MM.1S (cell line): ENCODE data around the gene KRT74.

ENCODE experiments used
- DNase-seq: peaks from one replicate; pipeline ENCODE4 v3.0.0-alpha.2; 2015
- H2AFZ ChIP-seq: fragments of 300-600 bp; sonication (generic); 2 replicates; pipeline ENCODE4 v1.6.0; 2016; ENCODE audit warnings: antibody characterized with exemption, low read length
- H3F3A ChIP-seq: fragments of 300-600 bp; sonication (generic); 2 replicates; pipeline ENCODE4 v1.6.1; 2016; ENCODE audit warnings: mild to moderate bottlenecking, antibody characterized with exemption, low read length, moderate library complexity, mixed read lengths; ENCODE audit not compliant: insufficient read depth
- H3K27ac ChIP-seq: fragments of 300-600 bp; sonication (generic); 2 replicates; pipeline ENCODE4 v1.5.1; 2016; ENCODE audit warnings: mild to moderate bottlenecking, low read length
- H3K27me3 ChIP-seq: fragments of 300-600 bp; sonication (generic); replicated peaks from 2 replicates; pipeline ENCODE4 v1.6.0; 2016; ENCODE audit warnings: low read length; ENCODE audit not compliant: insufficient read depth
- H3K36me3 ChIP-seq: fragments of 300-600 bp; sonication (generic); replicated peaks from 2 replicates; pipeline ENCODE4 v1.6.1; 2016; ENCODE audit warnings: mild to moderate bottlenecking, low read length, mixed read lengths; ENCODE audit not compliant: insufficient read depth
- H3K4me1 ChIP-seq: fragments of 300-600 bp; sonication (generic); 2 replicates; pipeline ENCODE4 v1.6.1; 2016; ENCODE audit warnings: low read length, mixed read lengths
- H3K4me2 ChIP-seq: fragments of 300-600 bp; sonication (generic); 2 replicates; pipeline ENCODE4 v1.6.0; 2016; ENCODE audit warnings: low read depth, low read length
- H3K4me3 ChIP-seq: fragments of 300-600 bp; sonication (generic); 2 replicates; pipeline ENCODE4 v1.5.1; 2016; ENCODE audit warnings: low read length, mixed read lengths
- H3K79me2 ChIP-seq: fragments of 300-600 bp; sonication (generic); 2 replicates; pipeline ENCODE4 v1.6.1; 2016; ENCODE audit warnings: mixed run types, low read length, mixed read lengths
- H3K9ac ChIP-seq: fragments of 300-600 bp; sonication (generic); 2 replicates; pipeline ENCODE4 v1.6.1; 2016; ENCODE audit warnings: low read length, mixed read lengths
- H3K9me2 ChIP-seq: fragments of 300-600 bp; sonication (generic); replicated peaks from 2 replicates; pipeline ENCODE4 v1.6.1; 2016; ENCODE audit warnings: mild to moderate bottlenecking, low read length, mixed read lengths; ENCODE audit not compliant: insufficient read depth
- H3K9me3 ChIP-seq: fragments of 300-600 bp; sonication (generic); replicated peaks from 2 replicates; pipeline ENCODE4 v1.6.1; 2016; ENCODE audit warnings: mild to moderate bottlenecking, low read length, mixed read lengths; ENCODE audit not compliant: insufficient read depth
- H4K20me1 ChIP-seq: fragments of 300-600 bp; sonication (generic); 2 replicates; pipeline ENCODE4 v1.6.1; 2016; ENCODE audit warnings: mild to moderate bottlenecking, low read length, moderate library complexity, mixed read lengths; ENCODE audit not compliant: insufficient read depth
- EZH2 ChIP-seq: fragments of 300-600 bp; sonication (generic); optimal IDR thresholded peaks from 2 replicates; pipeline ENCODE3; 2017; ENCODE audit warnings: low read depth, mild to moderate bottlenecking, antibody characterized with exemption, low read length, mixed read lengths
- EZH2phosphoT487 ChIP-seq: fragments of 300-600 bp; sonication (generic); IDR thresholded peaks from 2 replicates; pipeline ENCODE4 v1.6.1; 2018; ENCODE audit warnings: antibody characterized with exemption, low read length
- TF ChIP-seq, protein P1 (sequence below): fragments of 300-600 bp; sonication (generic); IDR thresholded peaks from 2 replicates; pipeline ENCODE4 v1.5.1; 2016; ENCODE audit warnings: antibody characterized with exemption, low read length, mixed read lengths

The KRT74 gene

DNA sequence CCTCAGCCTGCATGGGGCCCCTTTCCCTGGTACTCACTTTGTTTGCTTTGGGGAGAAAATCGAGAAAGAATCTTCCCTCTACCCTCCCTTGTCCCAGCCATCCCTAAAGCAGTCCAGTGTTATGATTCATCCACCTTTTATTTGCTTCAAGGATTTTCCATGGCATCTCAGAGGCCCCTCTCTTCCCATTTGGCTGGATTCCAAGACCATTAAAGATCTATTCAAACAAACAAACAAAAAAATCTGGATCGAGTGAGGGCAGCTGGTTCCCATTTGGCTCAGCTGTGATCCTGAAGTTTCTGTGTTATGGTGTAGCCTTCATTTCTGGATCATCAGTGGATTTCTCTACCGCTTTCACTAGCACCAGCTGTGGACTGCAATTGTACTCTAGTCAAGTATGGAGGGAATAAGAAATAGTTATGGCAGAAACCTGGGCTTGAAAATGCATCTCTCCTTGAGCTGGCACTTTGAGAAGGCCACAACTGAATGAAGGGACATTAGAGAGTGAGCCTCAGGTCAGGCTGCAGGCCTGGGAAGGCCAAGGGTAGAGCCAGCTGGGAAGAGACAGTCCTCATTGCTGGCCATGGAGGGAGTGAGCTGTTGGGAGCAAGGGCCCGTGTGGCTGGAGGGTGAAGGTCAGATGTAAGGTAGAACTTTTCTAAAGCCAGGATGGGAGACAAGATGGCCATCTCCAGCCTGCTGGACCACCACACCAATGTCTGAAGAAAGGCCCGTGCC is 34.4 kb downstream of the KRT74 start:
- Histone ChIP-seq H3K79me2 (no peaks in the 10 kb centered on the region), H3K9ac (no peak overlapping the region), H2AFZ (no peak overlapping the region), H3F3A (no peaks in the 10 kb centered on the region), H3K36me3 (no peaks in the 10 kb centered on the region), H3K27me3 (peaks cover 16% of the 10 kb centered on the region), H3K4me1 (no peaks in the 10 kb centered on the region), H3K9me3 (no peaks in the 10 kb centered on the region), H3K27ac (no peak overlapping the region), H4K20me1 (no peaks in the 10 kb centered on the region), H3K4me2 (no peak overlapping the region), H3K9me2 (no peaks in the 10 kb centered on the region), H3K4me3 (no peak overlapping the region)
- TF ChIP-seq EZH2phosphoT487 (no peak), EZH2 (no peak)
- TF ChIP-seq, protein P1, sequence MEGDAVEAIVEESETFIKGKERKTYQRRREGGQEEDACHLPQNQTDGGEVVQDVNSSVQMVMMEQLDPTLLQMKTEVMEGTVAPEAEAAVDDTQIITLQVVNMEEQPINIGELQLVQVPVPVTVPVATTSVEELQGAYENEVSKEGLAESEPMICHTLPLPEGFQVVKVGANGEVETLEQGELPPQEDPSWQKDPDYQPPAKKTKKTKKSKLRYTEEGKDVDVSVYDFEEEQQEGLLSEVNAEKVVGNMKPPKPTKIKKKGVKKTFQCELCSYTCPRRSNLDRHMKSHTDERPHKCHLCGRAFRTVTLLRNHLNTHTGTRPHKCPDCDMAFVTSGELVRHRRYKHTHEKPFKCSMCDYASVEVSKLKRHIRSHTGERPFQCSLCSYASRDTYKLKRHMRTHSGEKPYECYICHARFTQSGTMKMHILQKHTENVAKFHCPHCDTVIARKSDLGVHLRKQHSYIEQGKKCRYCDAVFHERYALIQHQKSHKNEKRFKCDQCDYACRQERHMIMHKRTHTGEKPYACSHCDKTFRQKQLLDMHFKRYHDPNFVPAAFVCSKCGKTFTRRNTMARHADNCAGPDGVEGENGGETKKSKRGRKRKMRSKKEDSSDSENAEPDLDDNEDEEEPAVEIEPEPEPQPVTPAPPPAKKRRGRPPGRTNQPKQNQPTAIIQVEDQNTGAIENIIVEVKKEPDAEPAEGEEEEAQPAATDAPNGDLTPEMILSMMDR: no peak
- DNase-seq: no peak

DNA sequence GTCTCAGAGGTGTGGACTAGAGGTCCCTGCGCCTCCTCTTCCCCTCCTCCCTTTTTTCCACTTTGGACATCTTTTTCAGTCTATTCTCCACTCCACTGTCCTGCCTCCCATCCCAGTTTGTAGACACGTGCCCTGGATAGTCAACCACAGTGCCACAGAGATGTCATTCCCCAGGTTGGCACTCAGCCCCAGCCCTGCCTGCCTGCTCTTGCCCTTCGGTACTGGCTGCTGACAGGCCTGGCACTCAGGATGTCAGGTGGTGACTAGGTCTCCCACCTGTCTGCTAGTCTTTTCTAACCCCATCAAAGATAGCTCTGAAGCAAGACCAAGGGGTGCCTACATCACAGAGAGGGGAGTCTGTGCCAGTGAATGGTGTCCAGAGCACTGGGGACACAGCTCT is 36.5 kb downstream of the KRT74 start:
- H3K27me3 ChIP-seq: peaks cover 23% of the 10 kb centered on the region
- DNase-seq: no peak
- H3K9me3 ChIP-seq: no peaks in the 10 kb centered on the region
- no peak overlapping the region for H2AFZ ChIP-seq
- no peaks in the 10 kb centered on the region for H4K20me1 ChIP-seq
- H3F3A ChIP-seq: no peaks in the 10 kb centered on the region
- H3K4me2 ChIP-seq: no peak overlapping the region
- H3K36me3 ChIP-seq: no peaks in the 10 kb centered on the region
- no peaks in the 10 kb centered on the region for H3K9me2 ChIP-seq
- TF ChIP-seq, protein P1: no peak
- no peak for TF ChIP-seq EZH2
- no peak for TF ChIP-seq EZH2phosphoT487
- H3K27ac ChIP-seq: no peak overlapping the region
- no peaks in the 10 kb centered on the region for H3K4me1 ChIP-seq
- H3K9ac ChIP-seq: no peak overlapping the region
- no peak overlapping the region for H3K4me3 ChIP-seq
- H3K79me2 ChIP-seq: no peaks in the 10 kb centered on the region

DNA sequence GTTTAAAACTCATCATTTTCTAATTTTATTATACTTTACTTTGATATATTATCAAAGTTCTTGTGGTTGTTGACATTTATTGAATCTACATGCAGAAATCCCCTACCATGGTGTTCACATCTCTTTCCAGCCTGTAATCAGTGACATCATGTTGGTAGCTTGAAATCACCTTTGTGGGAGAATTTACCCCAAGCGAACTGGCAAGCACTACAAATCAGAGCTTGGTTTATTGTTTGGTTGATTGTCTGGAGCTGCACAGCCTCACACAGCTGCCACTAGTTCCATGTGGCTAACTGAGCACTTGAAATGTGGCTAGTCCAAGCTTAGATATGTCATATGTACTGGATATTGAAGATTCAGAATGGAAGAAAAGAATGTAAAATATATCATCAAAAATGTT is 38.1 kb downstream of the KRT74 start:
- H3K4me1 ChIP-seq: no peaks in the 10 kb centered on the region
- H3K27ac ChIP-seq: no peak overlapping the region
- H3F3A ChIP-seq: no peaks in the 10 kb centered on the region
- no peaks in the 10 kb centered on the region for H3K9me3 ChIP-seq
- no peaks in the 10 kb centered on the region for H3K79me2 ChIP-seq
- H3K9me2 ChIP-seq: no peaks in the 10 kb centered on the region
- H3K36me3 ChIP-seq: no peaks in the 10 kb centered on the region
- H3K4me3 ChIP-seq: no peak overlapping the region
- no peak overlapping the region for H3K9ac ChIP-seq
- no peak overlapping the region for H3K4me2 ChIP-seq
- TF ChIP-seq, protein P1: no peak
- TF ChIP-seq EZH2 (no peak), EZH2phosphoT487 (no peak)
- peaks cover 35% of the 10 kb centered on the region for H3K27me3 ChIP-seq
- no peak for DNase-seq
- H4K20me1 ChIP-seq: no peaks in the 10 kb centered on the region
- H2AFZ ChIP-seq: no peak overlapping the region
